ENCODE data around the gene IKBIP. TPM values are rescaled to one million over a fixed set of nuclear protein-coding genes. Genes with fewer than 3 reads are reported as not detected.

IKBIP gene
- total RNA-seq, 4 donors from 2014 or later, result 0.40 to 6.8 (median 3.0) TPM; not detected in 1

DNA sequence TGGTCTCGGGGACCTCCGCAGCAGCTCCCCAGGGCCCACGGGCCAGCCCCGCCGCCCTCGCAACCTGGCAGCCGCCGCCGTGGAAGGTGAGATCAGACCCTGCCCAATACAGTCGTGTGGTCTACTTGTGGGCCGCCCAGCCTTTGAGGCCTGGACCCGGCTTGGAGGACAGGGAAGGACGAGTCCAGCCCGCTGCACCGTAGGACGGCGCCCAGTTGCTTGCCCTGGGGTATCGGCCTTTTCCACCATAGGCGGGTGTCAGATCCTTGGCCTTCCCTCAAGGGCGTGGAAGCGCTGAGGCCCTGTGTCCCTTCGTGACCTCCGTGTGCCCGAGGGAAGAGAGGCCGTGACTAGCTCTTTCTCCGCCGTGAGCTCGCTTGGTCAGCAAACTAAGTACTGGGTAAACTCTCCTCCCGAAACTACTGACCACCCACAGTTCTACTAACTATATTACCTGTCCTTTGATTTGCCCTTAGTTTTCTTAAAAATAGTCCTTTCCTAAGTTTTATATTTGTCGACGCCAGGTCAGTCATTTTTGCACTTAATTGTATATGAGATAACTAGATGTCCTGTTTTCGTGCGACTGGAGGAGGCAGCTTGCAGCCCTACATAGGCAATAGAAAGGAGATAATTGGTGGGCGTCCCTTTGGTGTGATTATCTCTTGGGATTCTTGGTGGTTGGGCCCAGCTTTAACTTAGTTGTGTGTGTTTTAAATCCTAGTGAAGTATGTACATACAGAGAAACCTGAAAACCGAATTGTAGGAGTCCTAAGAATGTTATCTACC is 50.3 kb downstream of the IKBIP start:
- intact Hi-C loops (cut with DNase I; ENCODE audit: low total_unique reads) (loop anchor here (10.0 kb wide), 1 partner anchor 51 kb away; the partner anchor contains the start of genes APAF1 and IKBIP), in situ Hi-C loops (cut with MboI; ENCODE audit: low pct_ligation_motif_present in 1 of 4, low pct_unique_long_range_greater_than_20kb in 1 of 4, low sequenced_read_pairs in 3 of 4) (loop anchor here in 1 of 4 donors (10.0 kb wide), 1 partner anchor 51 kb away; the partner anchor contains the start of genes APAF1 and IKBIP)
- DNase-seq, result peak; percentile 52
- Histone ChIP-seq H3K9me3 (no peaks in the 10 kb centered on the region), H3K27me3 (no peaks in the 10 kb centered on the region), H3K36me3 (peaks cover 0 to 23% (median 11%) of the 10 kb centered on the region in 4 donors), H3K27ac (peak overlapping the region; percentile 94 to 99 (median 96)), H3K4me1 (peaks cover 7 to 25% (median 15%) of the 10 kb centered on the region in 4 donors), H3K4me3 (peak overlapping the region; percentile 36 to 81 (median 74))
- no peak for TF ChIP-seq EP300 (IDR thresholded peaks at IDR 0.05; ENCODE audit: low read depth)
- peak in 1 of 3 donors; percentile 61 for TF ChIP-seq POLR2AphosphoS5 (IDR thresholded peaks at IDR 0.05)
- WGBS, 2 donors (ENCODE audit: low coverage in 1 of 2), result 0 to 1% methylated on average over 6 to 33 of the region's 35 CpGs

DNA sequence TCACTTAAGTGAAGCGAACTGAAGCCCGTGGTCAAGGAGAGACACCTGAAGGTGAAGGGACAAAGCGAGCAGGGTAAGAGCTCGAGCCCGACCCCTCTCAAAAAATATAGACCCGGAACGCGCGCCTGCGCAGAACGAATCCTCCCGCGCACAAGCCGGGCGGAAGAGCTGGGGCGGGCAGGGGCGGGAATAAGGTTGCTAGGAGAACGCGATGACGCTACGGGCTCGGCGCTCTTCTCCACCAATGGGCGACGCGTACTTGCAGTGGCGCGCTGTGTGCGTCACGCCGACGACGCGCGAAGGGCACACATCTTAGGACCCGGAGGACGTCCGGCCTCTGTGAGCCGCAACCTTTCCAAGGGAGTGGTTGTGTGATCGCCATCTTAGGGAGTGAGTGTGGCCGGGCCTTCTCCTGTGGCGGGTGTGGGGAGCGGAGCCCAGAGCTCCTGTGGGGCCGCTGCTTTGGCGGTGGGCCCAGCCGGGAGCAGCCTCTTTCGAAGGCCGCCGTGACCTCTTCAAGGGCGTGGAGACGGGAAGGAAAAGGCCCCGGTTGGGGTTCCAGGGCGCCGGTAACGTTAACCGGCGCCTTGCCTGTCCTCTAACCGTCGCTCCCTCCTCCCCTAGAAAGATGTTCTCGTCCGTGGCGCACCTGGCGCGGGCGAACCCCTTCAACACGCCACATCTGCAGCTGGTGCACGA is 51.1 kb downstream of the IKBIP start, which contains the start of gene SLC25A3:
Gene SLC25A3 (plus strand): TSS at position 336 of the 699 bp plus-strand sequence. CDS start 293 bp downstream, at position 629.
- Histone ChIP-seq H3K27ac (peak within 1 kb of the TSS; percentile 94 to 99 (median 96)), H3K36me3 (peaks cover 0 to 16% (median 6%) of the 10 kb centered on the region in 4 donors), H3K9me3 (no peaks in the 10 kb centered on the region), H3K4me1 (peaks cover 7 to 25% (median 15%) of the 10 kb centered on the region in 4 donors), H3K27me3 (no peaks in the 10 kb centered on the region), H3K4me3 (peak within 1 kb of the TSS; percentile 36 to 81 (median 74))
- 0 to 1% methylated on average over 2 to 32 of the region's 67 CpGs for WGBS, 2 donors (ENCODE audit: low coverage in 1 of 2)
- in situ Hi-C loops (cut with MboI; ENCODE audit: low pct_ligation_motif_present in 1 of 4, low pct_unique_long_range_greater_than_20kb in 1 of 4, low sequenced_read_pairs in 3 of 4), result loop anchor here in 1 of 4 donors (10.0 kb wide), 1 partner anchor 51 kb away; the partner anchor contains the start of genes APAF1 and IKBIP
- TF ChIP-seq POLR2A (IDR thresholded peaks at IDR 0.05), result peak; percentile 99
- TF ChIP-seq EP300 (IDR thresholded peaks at IDR 0.05; ENCODE audit: low read depth), result no peak
- TF ChIP-seq, protein P1, sequence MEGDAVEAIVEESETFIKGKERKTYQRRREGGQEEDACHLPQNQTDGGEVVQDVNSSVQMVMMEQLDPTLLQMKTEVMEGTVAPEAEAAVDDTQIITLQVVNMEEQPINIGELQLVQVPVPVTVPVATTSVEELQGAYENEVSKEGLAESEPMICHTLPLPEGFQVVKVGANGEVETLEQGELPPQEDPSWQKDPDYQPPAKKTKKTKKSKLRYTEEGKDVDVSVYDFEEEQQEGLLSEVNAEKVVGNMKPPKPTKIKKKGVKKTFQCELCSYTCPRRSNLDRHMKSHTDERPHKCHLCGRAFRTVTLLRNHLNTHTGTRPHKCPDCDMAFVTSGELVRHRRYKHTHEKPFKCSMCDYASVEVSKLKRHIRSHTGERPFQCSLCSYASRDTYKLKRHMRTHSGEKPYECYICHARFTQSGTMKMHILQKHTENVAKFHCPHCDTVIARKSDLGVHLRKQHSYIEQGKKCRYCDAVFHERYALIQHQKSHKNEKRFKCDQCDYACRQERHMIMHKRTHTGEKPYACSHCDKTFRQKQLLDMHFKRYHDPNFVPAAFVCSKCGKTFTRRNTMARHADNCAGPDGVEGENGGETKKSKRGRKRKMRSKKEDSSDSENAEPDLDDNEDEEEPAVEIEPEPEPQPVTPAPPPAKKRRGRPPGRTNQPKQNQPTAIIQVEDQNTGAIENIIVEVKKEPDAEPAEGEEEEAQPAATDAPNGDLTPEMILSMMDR (IDR thresholded peaks at IDR 0.05), result no peak
- TF ChIP-seq POLR2AphosphoS5 (IDR thresholded peaks at IDR 0.05), result peak; percentile 100
- intact Hi-C loops (cut with DNase I; ENCODE audit: low total_unique reads), result loop anchor here (10.0 kb wide), 1 partner anchor 51 kb away; the partner anchor contains the start of genes APAF1 and IKBIP
- peak; percentile 97 for DNase-seq

DNA sequence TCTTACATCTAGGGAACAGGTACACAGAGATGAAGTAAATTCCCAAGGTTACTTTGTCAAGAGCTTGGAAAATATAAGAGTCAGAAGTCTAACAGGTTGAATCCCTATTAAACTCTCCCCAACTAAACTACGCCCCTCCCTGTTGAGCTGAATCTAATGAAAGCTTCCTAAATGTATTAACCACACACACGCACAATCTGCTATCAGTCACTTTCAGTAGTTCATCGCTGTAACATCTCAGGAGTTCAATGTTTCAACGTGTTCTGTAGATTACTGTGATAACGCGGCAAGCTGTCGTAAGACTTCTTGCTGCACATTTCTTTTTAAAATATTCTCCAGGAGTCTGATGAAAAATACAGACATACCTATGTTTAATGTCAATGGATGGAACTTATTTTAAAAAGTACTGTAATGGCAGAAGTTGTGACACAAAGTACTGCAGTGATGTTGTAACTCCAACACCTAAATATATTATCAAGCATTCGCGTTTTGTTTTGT is 51.7 kb downstream of the IKBIP start:
- WGBS, 2 donors (ENCODE audit: low coverage in 1 of 2), result 26 to 41% methylated on average over 5 to 9 of the region's 9 CpGs

DNA sequence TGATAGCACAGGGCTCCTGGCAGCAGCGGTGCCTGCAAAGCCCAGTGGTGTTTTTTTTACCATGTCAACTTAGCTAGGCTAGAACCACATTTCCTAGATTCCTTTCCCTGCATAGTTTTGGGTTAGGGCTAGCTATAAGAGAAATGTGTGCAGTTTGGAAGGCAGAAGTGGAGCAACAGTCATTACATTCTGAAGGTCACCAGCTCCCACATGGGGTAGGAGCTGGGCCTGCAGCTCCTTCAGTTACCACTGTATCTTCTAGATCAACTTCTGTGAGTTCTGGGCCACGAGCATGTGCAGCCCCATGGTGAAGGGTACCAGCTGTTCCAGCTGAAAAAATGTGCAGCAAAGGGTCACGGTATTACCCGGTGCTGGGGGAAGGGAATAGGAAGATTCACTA is 53.4 kb downstream of the IKBIP start:
- H3K27ac ChIP-seq, result no peak overlapping the region
- in situ Hi-C loops (cut with MboI; ENCODE audit: low pct_ligation_motif_present in 1 of 4, low pct_unique_long_range_greater_than_20kb in 1 of 4, low sequenced_read_pairs in 3 of 4) (loop anchor here in 1 of 4 donors (10.0 kb wide), 1 partner anchor 54 kb away; the partner anchor contains the start of genes APAF1 and IKBIP), intact Hi-C loops (cut with DNase I; ENCODE audit: low total_unique reads) (loop anchor here (10.0 kb wide), 1 partner anchor 54 kb away; the partner anchor contains the start of genes APAF1 and IKBIP)
- H3K9me3 ChIP-seq, result no peaks in the 10 kb centered on the region
- H3K4me3 ChIP-seq, result no peak overlapping the region
- H3K27me3 ChIP-seq, result no peaks in the 10 kb centered on the region
- no peaks in the 10 kb centered on the region for H3K36me3 ChIP-seq
- WGBS, 2 donors (ENCODE audit: low coverage in 1 of 2), result 76 to 80% methylated on average over 1 to 4 of the region's 4 CpGs
- no peak for DNase-seq
- no peak for TF ChIP-seq EP300 (IDR thresholded peaks at IDR 0.05; ENCODE audit: low read depth)
- TF ChIP-seq, protein P1 (IDR thresholded peaks at IDR 0.05), result no peak
- no peak for TF ChIP-seq POLR2AphosphoS5 (IDR thresholded peaks at IDR 0.05)
- no peak for TF ChIP-seq POLR2A (IDR thresholded peaks at IDR 0.05)
- H3K4me1 ChIP-seq, result peaks cover 7 to 15% (median 12%) of the 10 kb centered on the region in 4 donors

More for the DNA sequence above, 51.7 kb downstream of the IKBIP start:
- in situ Hi-C loops (cut with MboI; ENCODE audit: low pct_ligation_motif_present in 1 of 4, low pct_unique_long_range_greater_than_20kb in 1 of 4, low sequenced_read_pairs in 3 of 4) (loop anchor here in 1 of 4 donors (10.0 kb wide), 1 partner anchor 52 kb away; the partner anchor contains the start of genes APAF1 and IKBIP), intact Hi-C loops (cut with DNase I; ENCODE audit: low total_unique reads) (loop anchor here (10.0 kb wide), 1 partner anchor 52 kb away; the partner anchor contains the start of genes APAF1 and IKBIP)
- no peak for TF ChIP-seq POLR2A (IDR thresholded peaks at IDR 0.05)
- TF ChIP-seq EP300 (IDR thresholded peaks at IDR 0.05; ENCODE audit: low read depth), result no peak
- TF ChIP-seq POLR2AphosphoS5 (IDR thresholded peaks at IDR 0.05), result no peak
- TF ChIP-seq, protein P1 (IDR thresholded peaks at IDR 0.05), result no peak
- H3K27me3 ChIP-seq, result no peaks in the 10 kb centered on the region
- peak overlapping the region; percentile 22 to 81 (median 74) for H3K4me3 ChIP-seq
- peaks cover 0 to 10% (median 3%) of the 10 kb centered on the region in 4 donors for H3K36me3 ChIP-seq
- H3K27ac ChIP-seq, result peak overlapping the region; percentile 94 to 99 (median 96)
- DNase-seq, result no peak
- peaks cover 7 to 25% (median 15%) of the 10 kb centered on the region in 4 donors for H3K4me1 ChIP-seq
- H3K9me3 ChIP-seq, result no peaks in the 10 kb centered on the region

Measured in transverse colon (tissue), 4 donors.